GM12878 (cell line): ENCODE results near the gene GPR107.

Source experiments
- BCL11A ChIP-seq: IDR thresholded peaks from 2 replicates; pipeline ENCODE4 v1.6.1; 2011; ENCODE audit warnings: low read depth, low read length
- CTCF ChIP-seq, 3 experiments: IDR thresholded peaks in 2 of 3; conservative IDR thresholded peaks in 1 of 3; 2 replicates each; pipeline ENCODE4 v1.5.1; 2011; ENCODE audit warnings: low read depth in 3 of 3, low read length in 3 of 3, mild to moderate bottlenecking in 3 of 3, control low read depth in 2 of 3, moderate library complexity in 2 of 3, inconsistent platforms in 1 of 3, mixed read lengths in 1 of 3; ENCODE audit not compliant: control insufficient read depth in 2 of 3, insufficient read depth in 1 of 3; ENCODE audit errors: extremely low read depth in 1 of 3
- E2F4 ChIP-seq: IDR thresholded peaks from 2 replicates; pipeline ENCODE4 v1.6.1; 2012; ENCODE audit warnings: low read depth, low read length, improper control_type of control experiment
- FOXK2 ChIP-seq: fragments of 450-650 bp; IDR thresholded peaks from 2 replicates; pipeline ENCODE4 v1.6.1; 2017; ENCODE audit warnings: mild to moderate bottlenecking, moderate library complexity
- POLR2A ChIP-seq: IDR thresholded peaks from 2 replicates; pipeline ENCODE4 v1.6.1; 2011; ENCODE audit warnings: low read depth, mild to moderate bottlenecking, low read length
- REST ChIP-seq: IDR thresholded peaks from 2 replicates; pipeline ENCODE4 v1.6.1; 2012; ENCODE audit warnings: mild to moderate bottlenecking, low read depth, low read length
- SIN3A ChIP-seq: IDR thresholded peaks from 2 replicates; pipeline ENCODE4 v1.6.1; 2012; ENCODE audit warnings: low read depth, low read length, improper control_type of control experiment

GRCh38 chr9:130039528-130040147, 14.1 kb upstream of the GPR107 start:
- TF ChIP-seq REST = no peak
- no peak for TF ChIP-seq E2F4
- no peak for TF ChIP-seq SIN3A
- TF ChIP-seq POLR2A = peak; percentile 48
- TF ChIP-seq CTCF (IDR thresholded peaks at IDR 0.05 in 2 of 3, conservative IDR thresholded peaks at IDR 0.05 in 1 of 3; ENCODE audit: control insufficient read depth in 2 of 3, extremely low read depth in 1 of 3, insufficient read depth in 1 of 3, low read depth in 3 of 3, low read length in 3 of 3) = 0 out of 6 replicates have a peak, but pooled peaks of 1 of the 3 experiments have one; percentile 4
- no peak for TF ChIP-seq BCL11A
- TF ChIP-seq FOXK2 = no peak
